HG02884 (cell line): ENCODE measurements around the gene IKZF2.
A peak's percentile ranks its signal among the peaks of the same experiment; 100 is the strongest.

ENCODE experiments used
- ATAC-seq: cut with Tn5 transposase; IDR thresholded peaks from one replicate; pipeline ENCODE4 v1.9.1; 2021; ENCODE audit warnings: mild to moderate bottlenecking, moderate library complexity; ENCODE audit not compliant: unreplicated experiment

IKZF2 gene

DNA sequence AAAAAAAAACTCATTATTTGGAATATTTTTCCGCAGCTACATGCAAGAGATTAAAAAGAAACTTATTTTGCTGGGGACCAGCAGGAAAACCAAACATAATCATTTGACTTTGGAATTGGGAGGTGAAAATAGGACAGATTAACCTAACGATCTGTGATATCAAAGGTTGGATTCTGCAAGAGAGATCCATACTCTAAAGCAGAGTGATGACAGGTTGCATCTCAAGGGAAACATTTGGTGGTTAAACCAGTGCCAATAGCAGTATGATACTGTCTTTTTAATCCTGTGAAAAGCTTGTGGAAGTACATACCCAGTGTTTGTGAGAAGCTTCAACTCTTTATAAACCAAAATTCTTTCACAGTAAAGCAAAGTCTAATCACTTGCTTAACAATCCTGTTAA is 5.3 kb upstream of the IKZF2 start:
- ATAC-seq = no peak

DNA sequence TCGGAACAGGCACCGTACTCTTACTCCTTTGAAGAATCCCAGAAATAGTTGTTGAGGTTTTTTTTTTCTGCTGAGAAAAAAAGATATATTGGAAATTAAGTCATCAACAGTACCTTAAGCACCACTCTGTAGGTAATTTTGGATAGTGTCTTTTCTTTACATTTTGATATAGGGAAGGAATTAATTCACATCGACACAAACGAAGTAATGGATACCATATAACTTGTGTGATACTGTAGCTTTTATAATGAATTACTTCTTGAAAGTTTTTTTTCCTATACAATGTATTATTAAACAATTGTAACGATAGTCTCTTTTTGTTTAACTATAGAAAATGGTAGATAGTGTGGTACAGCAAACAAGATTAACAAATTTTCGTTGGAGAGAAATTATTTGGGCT is 1.5 kb upstream of the IKZF2 start:
- ATAC-seq = no peak

GRCh38 chr2:213152065-213152794 is 818 bp upstream of the IKZF2 start:
- ATAC-seq = peak; percentile 18

GRCh38 chr2:213150315-213151097 is 906 bp downstream of the IKZF2 start:
- ATAC-seq = no peak

DNA sequence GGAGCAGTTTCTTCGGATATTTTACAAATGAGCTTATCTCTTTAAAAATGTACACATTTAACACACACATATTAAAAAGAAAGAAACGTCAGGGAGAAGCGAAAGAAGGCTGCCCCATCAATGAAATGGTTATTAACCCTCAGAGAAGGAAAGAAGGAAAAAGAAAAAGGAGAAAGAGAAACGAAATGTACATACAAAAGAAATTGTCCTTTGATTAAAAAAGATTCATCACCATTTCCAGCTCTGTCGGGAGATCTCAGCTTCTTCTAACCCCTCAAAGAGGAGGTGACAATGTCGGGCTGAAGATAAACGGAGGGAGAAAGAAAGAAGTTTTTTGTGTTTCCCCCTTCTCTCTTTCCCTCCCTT is 1.5 kb downstream of the IKZF2 start:
- ATAC-seq = no peak

DNA sequence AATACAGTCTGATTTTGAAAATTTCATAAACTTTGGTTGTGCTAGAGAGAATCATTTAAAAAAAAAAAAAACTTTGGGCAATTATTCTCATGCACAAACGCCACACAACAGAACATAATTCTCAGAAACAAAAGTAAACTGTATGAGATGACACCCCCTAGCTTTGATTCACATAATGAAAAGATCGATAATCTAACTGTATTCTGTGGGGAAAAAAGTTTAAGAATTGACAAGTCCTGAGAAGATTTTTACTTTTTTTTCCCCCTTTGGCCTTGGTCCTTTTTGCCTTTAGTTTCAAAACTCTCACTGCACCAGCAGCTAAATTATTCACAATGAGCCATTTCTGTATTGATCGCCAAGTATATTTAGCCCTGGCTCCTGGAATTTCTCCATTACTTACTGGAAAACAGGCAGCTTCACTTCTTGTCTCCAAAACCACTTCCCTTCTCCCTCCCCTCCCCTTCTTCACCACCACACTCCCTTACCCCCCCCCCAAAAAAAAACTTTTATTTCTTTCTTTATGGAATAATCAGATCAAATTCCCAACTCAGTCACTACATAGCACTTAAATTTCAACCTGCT is 2.0 kb downstream of the IKZF2 start:
- ATAC-seq = no peak

DNA sequence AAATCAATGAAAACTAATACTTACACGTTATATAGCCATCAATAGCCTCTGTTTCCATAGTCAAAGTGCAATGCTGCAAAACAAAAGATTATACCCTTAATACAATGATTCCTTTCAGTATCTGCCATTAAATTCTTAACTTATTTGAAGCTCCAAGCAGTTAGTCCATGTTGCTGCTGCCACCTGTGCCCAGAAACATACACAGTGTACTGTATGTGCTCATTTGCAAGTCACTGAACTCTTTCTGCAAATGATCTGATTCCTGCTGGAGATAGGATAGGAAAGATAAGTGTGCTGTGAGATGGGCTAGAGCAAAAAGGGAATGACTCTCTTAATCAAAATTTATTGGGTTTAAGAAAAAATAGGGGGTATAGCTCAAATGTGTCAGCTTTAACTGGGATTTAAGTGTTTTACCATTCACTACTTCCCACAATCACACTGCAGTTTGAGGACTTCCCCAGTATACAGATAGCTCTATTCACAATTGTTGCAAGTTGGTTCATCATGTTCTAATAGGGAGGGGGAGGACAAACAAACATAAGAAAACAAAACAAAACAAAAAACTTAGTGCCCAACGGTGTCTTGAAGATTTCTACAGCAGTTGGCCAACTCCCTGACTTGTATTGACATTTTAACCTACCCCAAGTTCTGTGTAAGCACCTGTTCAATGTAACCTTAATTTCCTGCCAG is 2.7 kb downstream of the IKZF2 start:
- no peak for ATAC-seq

GRCh38 chr2:213147538-213147937 is 3.9 kb downstream of the IKZF2 start:
- no peak for ATAC-seq

DNA sequence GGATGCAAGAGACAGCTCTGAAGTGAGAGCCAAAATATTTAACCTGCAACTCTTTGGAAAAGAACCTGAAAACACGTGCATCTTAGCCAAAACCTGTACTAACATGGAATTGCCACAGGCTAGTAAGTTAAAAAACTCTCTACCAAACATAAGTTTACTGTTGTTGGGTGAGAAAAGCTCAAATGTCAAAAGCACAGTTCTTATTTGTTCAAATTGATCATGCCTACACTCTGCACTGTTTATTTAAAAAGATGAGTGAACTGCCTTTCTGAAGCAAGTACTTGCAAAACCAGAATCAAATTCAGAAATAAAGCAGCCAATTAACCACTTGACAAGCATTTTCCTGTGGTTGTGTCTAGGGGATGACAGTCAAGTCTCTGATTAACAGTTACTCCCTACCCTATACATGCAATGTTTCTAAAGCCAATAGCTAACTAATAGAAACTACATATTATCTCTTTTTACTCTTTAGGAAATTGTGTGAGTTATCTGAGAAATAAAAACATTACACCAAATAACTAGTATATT is 5.6 kb downstream of the IKZF2 start:
- no peak for ATAC-seq

DNA sequence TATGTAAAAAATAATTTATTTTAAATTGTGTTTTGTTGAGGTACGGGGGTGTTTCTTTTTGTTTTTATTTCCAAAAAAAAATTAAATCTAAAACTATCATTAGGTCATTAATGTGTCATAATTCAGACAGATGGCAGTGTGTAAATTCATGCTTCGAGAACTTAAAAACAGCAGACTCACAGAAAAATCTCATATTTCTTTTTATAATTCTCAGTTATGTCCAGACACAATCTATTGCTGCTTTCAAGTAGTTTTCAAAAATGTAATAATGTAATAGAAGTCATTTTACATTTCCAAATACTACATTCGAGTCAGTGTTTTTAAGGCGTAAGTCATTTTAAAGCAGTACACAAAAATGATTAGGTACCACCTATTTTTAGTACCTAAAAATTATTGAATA is 14.3 kb downstream of the IKZF2 start:
- no peak for ATAC-seq

DNA sequence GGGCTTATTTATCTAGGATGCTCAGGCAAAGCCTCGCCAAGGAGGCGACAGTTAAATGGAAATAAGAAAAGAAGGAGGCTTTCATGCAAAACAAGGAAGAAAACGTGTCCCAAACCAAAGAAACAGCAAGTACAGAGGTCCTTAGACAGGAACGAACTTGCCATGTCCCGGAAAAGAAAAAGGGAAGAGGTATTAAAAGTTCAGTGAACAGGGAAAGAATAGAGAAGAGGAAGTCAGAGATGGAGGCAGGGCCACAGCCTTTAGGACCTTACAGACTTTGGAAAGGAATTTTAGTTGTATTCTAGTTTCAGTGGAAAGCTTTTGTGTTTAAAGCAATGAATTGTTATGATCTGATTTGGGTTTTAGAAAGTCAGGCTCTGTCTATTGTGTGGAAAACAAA is 22.1 kb downstream of the IKZF2 start:
- ATAC-seq = no peak

DNA sequence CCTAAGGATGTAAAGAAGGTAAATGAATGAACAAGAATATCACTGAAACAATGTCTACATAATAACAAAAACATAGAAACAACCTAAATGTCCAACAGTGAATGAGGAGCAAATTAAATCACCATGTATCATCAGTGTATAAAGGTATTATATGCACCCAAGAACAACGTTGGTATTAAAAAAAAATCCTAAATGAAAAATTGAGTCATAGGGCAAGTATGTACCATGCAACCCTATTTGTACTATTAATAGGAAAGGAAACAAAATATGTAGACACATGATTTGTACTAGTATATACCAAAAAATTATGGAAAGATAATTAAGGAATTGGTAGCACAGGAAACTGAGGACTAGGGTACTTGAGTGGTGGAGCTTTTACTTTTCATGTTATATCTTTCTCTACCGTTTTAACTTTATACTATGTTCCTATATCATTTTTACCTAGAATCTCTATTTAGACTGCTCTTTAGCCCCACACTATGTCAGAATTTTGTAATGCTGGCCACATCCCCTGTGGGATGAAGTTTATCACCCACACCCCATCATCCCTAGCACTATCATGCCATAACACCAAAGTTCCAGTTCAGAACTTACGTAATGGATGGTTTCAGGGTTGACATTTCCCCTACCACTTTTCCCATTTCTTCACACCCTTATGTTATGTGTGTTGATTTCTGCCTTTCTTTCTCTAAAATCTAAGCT is 25.6 kb downstream of the IKZF2 start:
- ATAC-seq = no peak

DNA sequence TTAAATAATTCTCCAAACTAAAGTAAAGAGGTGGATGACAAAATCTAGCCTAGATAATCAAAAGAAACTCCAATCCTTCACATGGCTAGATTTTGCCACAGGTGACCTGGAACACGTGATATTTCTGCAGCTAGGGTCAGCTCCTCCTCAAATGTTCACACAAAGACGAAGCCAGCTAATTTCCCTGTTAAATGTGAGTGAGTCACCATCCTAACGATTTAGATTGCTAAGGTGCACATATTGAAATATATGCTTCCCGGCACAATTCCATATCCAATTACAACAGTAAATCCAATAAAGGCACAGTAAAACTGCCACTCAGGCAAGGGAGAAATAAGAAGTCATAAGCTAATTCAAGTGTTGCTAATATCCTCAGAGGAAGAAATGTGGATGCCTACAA is 28.7 kb downstream of the IKZF2 start:
- no peak for ATAC-seq

GRCh38 chr2:213121690-213122089 is 29.7 kb downstream of the IKZF2 start:
- no peak for ATAC-seq

- ATAC-seq = peak; percentile 72
Observed at GRCh38 chr2:213119061-213119809, 32.2 kb downstream of the IKZF2 start.

DNA sequence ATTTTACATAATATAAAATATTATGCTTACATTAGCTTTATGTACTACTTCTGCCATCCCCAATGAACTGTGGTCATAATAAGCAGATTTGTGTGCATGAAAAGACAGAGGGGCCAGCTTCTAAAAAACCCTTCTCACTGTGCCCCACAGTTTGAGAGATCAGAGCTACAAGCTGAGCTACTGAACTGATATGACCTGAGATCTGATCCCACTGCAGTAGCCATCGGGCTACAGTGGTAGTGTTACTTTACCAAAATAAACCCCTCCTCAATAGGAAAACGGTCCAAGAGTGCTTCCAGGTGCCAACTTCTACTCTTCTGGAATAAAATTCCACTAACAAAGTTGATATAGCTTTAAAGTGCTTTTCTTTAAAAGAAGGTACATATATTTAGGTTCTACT is 43.1 kb downstream of the IKZF2 start:
- ATAC-seq = no peak

DNA sequence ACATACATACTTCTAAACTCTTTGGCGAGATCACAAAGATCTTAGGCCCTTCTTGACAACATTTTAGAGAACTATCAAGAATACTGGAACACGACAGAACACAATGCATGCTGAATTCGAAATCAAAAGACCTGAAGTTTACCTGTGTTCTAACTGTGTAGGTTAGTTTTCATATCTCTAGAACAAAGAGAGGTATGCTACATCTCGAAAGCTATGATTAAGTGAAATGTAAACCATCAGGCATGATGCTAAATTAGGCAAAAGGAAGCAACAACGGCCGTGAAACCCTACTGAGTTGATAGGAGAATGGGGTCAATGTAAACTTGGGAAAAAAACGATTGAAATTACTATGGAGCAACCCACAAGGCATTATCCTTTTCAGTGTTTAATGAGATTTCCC is 43.7 kb downstream of the IKZF2 start:
- no peak for ATAC-seq

DNA sequence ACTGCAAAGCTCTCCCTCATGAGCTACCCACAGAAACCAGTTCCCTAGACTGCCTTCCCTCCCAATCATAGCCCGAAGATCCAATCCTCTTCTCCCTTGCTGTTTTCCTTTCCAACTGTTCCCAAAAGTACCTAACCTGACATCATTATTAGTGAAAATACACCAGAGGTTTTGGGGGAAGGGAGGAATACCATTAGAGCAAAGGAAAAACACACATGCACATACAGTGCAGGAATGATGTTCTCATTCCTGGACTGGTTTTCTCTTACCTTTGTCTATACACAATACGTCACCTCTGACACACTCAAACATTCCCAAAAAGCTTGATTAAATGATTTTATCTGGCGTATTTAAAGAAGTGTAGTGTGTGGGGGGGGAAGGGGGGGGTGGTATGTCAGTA is 46.2 kb downstream of the IKZF2 start:
- ATAC-seq = no peak

DNA sequence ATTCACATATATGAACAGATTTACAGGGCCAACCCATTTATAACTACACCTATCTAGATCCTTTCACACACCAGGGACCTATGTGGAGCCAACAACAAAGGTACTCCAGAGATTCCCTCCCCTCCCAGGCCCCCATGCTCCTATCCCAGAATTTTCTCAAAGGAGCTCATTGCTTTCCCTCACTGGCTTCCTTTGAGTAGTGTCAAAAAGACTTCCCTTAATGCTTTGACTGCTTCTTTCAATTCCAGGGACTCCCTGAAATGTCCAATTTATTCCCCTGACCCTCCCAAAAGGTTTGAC is 46.6 kb downstream of the IKZF2 start:
- ATAC-seq = no peak
